ENCODE data around the gene GLRX5. TPM values are rescaled to one million over a fixed set of nuclear protein-coding genes. Genes with fewer than 3 reads are reported as not detected.
A peak's percentile ranks its signal among the peaks of the same experiment; 100 is the strongest.

The GLRX5 gene
- total RNA-seq, 1 donor from 2014 or later = 27.2 TPM

DNA sequence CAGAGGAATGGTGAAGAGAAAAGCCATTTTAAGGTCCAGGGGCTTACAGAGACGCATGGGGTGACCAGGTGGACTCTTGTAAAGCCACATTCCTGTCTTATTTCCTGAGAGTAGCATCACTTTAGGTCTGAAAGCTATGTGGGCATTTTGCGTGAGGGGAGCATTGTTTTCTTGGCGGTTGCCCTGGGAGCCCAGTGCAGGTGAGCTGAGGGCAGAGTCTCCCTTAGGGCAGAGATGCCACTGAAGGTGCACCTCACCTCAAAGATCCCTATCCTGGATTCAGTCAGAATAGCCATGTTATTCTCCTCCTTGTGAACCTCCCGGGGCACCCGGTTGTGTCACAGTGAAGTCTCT lies 12.4 kb downstream of the GLRX5 start:
- TF ChIP-seq, protein P1, sequence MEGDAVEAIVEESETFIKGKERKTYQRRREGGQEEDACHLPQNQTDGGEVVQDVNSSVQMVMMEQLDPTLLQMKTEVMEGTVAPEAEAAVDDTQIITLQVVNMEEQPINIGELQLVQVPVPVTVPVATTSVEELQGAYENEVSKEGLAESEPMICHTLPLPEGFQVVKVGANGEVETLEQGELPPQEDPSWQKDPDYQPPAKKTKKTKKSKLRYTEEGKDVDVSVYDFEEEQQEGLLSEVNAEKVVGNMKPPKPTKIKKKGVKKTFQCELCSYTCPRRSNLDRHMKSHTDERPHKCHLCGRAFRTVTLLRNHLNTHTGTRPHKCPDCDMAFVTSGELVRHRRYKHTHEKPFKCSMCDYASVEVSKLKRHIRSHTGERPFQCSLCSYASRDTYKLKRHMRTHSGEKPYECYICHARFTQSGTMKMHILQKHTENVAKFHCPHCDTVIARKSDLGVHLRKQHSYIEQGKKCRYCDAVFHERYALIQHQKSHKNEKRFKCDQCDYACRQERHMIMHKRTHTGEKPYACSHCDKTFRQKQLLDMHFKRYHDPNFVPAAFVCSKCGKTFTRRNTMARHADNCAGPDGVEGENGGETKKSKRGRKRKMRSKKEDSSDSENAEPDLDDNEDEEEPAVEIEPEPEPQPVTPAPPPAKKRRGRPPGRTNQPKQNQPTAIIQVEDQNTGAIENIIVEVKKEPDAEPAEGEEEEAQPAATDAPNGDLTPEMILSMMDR (IDR thresholded peaks at IDR 0.05) = no peak
- ATAC-seq (no peak), DNase-seq (no peak)
- H3K36me3 ChIP-seq = peaks cover 12% of the 10 kb centered on the region
- H3K27me3 ChIP-seq = no peaks in the 10 kb centered on the region
- intact Hi-C loops (cut with DNase I) = no loop called here
- H3K4me1 ChIP-seq = no peaks in the 10 kb centered on the region
- no peaks in the 10 kb centered on the region for H3K9me3 ChIP-seq
- no peak overlapping the region for H3K27ac ChIP-seq
- no peak overlapping the region for H3K4me3 ChIP-seq

DNA sequence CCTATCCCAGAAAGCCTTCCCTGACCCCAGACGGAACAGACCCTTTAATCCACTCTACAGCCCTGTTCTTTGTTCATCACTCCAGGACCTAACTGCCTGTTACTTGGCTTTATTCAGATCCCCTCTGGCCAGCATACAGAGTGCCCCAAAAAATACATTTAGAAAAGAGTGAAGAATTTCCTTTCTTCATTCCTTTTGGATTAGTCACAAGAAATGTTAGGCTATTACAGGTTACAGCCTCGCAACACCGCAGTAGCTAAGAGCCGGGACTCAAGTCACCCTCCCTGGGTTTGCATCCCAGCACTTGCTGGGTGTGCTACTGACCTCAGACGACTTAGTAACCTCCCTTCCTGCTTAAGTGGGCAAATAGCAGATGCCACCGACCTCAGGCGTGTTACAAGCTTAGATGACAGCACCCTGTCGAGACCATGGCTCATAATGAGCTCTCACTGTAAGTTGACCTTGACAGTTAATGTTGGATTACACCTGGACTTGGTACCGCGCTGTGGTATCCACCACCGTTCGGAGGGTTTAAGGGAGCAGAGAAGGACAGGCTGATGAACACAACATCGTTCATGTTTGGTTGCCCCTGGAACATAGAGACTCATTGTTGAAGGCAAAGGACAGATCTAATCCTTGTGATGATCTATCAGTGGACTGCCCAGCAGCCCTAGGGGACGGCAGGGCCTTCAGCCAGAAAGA lies 12.9 kb downstream of the GLRX5 start:
- no peaks in the 10 kb centered on the region for H3K27me3 ChIP-seq
- peaks cover 12% of the 10 kb centered on the region for H3K36me3 ChIP-seq
- H3K4me1 ChIP-seq = no peaks in the 10 kb centered on the region
- H3K4me3 ChIP-seq = no peak overlapping the region
- intact Hi-C loops (cut with DNase I) = no loop called here
- ATAC-seq = peak; percentile 23
- DNase-seq = peak; percentile 19
- no peaks in the 10 kb centered on the region for H3K9me3 ChIP-seq
- TF ChIP-seq, protein P1 (IDR thresholded peaks at IDR 0.05) = no peak
- H3K27ac ChIP-seq = no peak overlapping the region

DNA sequence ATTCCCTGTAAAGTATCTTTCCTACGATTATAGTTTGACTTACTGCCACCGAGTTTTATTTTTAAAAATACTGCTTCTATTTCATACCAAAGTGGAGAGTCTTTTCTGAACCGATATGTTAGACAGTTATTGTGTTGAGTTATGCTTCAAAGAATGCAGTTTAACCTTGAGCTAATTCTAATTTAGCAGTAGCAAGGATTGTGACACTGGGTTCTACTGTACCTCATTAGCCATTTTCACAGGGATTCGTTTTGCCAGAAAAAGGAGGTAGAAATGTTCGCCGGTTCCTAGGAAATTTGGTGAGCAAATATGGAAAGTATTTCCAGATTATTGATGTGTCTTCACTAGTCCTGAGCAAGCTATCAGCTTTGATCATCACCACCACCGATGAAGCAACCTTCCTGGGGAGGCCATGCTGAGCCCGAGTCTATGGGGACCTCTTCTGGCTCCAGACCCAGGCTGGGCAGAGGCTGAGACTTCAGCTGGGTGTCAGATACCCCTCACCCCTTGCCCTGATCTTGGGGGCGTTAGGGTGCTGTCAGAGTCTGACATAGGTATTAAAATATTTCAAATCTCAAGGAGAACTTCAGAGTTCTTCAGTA lies 13.6 kb downstream of the GLRX5 start:
- H3K27ac ChIP-seq = no peak overlapping the region
- H3K4me1 ChIP-seq = no peaks in the 10 kb centered on the region
- no peaks in the 10 kb centered on the region for H3K27me3 ChIP-seq
- ATAC-seq (no peak), DNase-seq (no peak)
- H3K9me3 ChIP-seq = no peaks in the 10 kb centered on the region
- no peak overlapping the region for H3K4me3 ChIP-seq
- peaks cover 12% of the 10 kb centered on the region for H3K36me3 ChIP-seq
- TF ChIP-seq, protein P1 (IDR thresholded peaks at IDR 0.05) = no peak
- intact Hi-C loops (cut with DNase I) = no loop called here

DNA sequence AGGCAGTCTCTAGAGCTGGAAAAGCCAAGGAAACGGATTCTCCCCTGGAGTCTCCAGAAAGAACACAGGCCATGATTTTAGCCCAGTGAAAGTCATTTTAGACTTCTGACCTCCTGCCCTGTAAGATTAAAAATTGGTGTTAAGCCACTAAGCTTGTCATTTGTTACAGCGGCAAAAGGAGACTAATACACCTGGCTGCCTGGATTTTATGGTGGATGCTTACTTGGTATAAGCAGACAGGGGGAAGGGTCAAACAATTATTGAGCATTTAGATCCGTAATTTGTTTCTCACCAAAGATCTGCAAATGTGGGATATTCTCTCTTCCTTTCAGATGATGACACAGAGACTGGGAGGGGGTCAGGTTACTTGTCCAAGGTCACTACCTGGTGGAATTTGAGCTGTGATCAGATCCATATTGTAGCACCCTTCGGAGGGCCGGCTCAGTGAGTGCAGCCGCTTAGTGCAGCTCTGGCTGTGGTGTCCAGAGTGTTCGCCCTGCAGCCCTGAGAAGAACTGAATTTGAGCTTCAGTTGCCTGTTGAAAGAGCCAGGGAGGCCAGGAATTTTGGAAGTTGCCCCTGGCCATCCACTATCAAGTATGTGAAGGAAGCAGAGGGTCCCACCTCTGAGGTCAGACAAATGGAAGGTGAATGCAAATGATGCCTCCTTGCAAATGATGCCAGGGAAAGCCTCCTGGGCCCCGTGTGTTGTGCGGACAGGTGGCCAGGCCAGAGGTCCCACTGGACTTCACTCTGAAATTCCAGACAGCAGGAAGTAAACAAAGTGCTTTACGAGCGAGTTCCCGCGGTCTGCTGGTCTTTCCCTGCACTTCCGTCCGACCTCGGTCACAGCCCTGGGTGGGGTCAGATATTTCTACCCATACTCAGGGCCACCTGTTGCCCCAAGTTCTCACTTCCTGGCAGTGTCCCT lies 15.1 kb downstream of the GLRX5 start:
- Histone ChIP-seq H3K4me1 (no peaks in the 10 kb centered on the region), H3K27me3 (no peaks in the 10 kb centered on the region), H3K27ac (no peak overlapping the region), H3K4me3 (no peak overlapping the region), H3K9me3 (no peaks in the 10 kb centered on the region), H3K36me3 (peaks cover 2% of the 10 kb centered on the region)
- TF ChIP-seq, protein P1 (IDR thresholded peaks at IDR 0.05) = no peak
- ATAC-seq = no peak
- DNase-seq = peak; percentile 27
- intact Hi-C loops (cut with DNase I) = no loop called here

DNA sequence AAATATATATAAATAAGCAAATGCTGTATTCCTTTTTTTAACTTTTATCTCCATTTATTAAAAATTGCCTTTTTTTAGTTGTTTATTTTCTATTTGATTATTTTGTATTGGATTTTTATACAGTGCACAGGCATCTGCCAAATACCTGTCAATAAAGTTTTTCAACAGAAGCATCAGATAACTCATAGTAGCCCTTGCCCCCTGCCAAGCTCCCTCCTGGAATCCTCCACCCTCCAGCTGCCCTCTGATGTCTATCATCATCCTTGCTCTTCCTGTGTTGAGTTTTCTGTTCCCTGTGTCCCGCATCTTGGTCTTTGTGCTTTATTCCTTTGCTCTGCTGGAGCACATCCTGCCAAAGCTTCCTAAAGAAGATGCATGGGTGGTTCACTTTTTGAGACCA lies 16.6 kb downstream of the GLRX5 start:
- Histone ChIP-seq H3K27me3 (no peaks in the 10 kb centered on the region), H3K27ac (no peak overlapping the region), H3K4me3 (no peak overlapping the region), H3K4me1 (no peaks in the 10 kb centered on the region), H3K36me3 (no peaks in the 10 kb centered on the region), H3K9me3 (no peaks in the 10 kb centered on the region)
- no peak for DNase-seq
- intact Hi-C loops (cut with DNase I) = no loop called here
- TF ChIP-seq, protein P1 (IDR thresholded peaks at IDR 0.05) = no peak
- ATAC-seq = no peak

Measured in upper lobe of right lung (tissue), 1 donor.